MM.1S (cell line): ENCODE data around the gene DYNLT3.

ENCODE experiments used
- DNase-seq: peaks from one replicate; pipeline ENCODE4 v3.0.0-alpha.2; 2015
- H2AFZ ChIP-seq: fragments of 300-600 bp; sonication (generic); 2 replicates; pipeline ENCODE4 v1.6.0; 2016; ENCODE audit warnings: antibody characterized with exemption, low read length
- H3F3A ChIP-seq: fragments of 300-600 bp; sonication (generic); 2 replicates; pipeline ENCODE4 v1.6.1; 2016; ENCODE audit warnings: mild to moderate bottlenecking, antibody characterized with exemption, low read length, moderate library complexity, mixed read lengths; ENCODE audit not compliant: insufficient read depth
- H3K27ac ChIP-seq: fragments of 300-600 bp; sonication (generic); 2 replicates; pipeline ENCODE4 v1.5.1; 2016; ENCODE audit warnings: mild to moderate bottlenecking, low read length
- H3K27me3 ChIP-seq: fragments of 300-600 bp; sonication (generic); replicated peaks from 2 replicates; pipeline ENCODE4 v1.6.0; 2016; ENCODE audit warnings: low read length; ENCODE audit not compliant: insufficient read depth
- H3K36me3 ChIP-seq: fragments of 300-600 bp; sonication (generic); replicated peaks from 2 replicates; pipeline ENCODE4 v1.6.1; 2016; ENCODE audit warnings: mild to moderate bottlenecking, low read length, mixed read lengths; ENCODE audit not compliant: insufficient read depth
- H3K4me1 ChIP-seq: fragments of 300-600 bp; sonication (generic); 2 replicates; pipeline ENCODE4 v1.6.1; 2016; ENCODE audit warnings: low read length, mixed read lengths
- H3K4me2 ChIP-seq: fragments of 300-600 bp; sonication (generic); 2 replicates; pipeline ENCODE4 v1.6.0; 2016; ENCODE audit warnings: low read depth, low read length
- H3K4me3 ChIP-seq: fragments of 300-600 bp; sonication (generic); 2 replicates; pipeline ENCODE4 v1.5.1; 2016; ENCODE audit warnings: low read length, mixed read lengths
- H3K79me2 ChIP-seq: fragments of 300-600 bp; sonication (generic); 2 replicates; pipeline ENCODE4 v1.6.1; 2016; ENCODE audit warnings: mixed run types, low read length, mixed read lengths
- H3K9ac ChIP-seq: fragments of 300-600 bp; sonication (generic); 2 replicates; pipeline ENCODE4 v1.6.1; 2016; ENCODE audit warnings: low read length, mixed read lengths
- H3K9me2 ChIP-seq: fragments of 300-600 bp; sonication (generic); replicated peaks from 2 replicates; pipeline ENCODE4 v1.6.1; 2016; ENCODE audit warnings: mild to moderate bottlenecking, low read length, mixed read lengths; ENCODE audit not compliant: insufficient read depth
- H3K9me3 ChIP-seq: fragments of 300-600 bp; sonication (generic); replicated peaks from 2 replicates; pipeline ENCODE4 v1.6.1; 2016; ENCODE audit warnings: mild to moderate bottlenecking, low read length, mixed read lengths; ENCODE audit not compliant: insufficient read depth
- H4K20me1 ChIP-seq: fragments of 300-600 bp; sonication (generic); 2 replicates; pipeline ENCODE4 v1.6.1; 2016; ENCODE audit warnings: mild to moderate bottlenecking, low read length, moderate library complexity, mixed read lengths; ENCODE audit not compliant: insufficient read depth
- CTCF ChIP-seq: fragments of 300-600 bp; sonication (generic); IDR thresholded peaks from 2 replicates; pipeline ENCODE4 v1.5.1; 2016; ENCODE audit warnings: antibody characterized with exemption, low read length, mixed read lengths
- EZH2 ChIP-seq: fragments of 300-600 bp; sonication (generic); optimal IDR thresholded peaks from 2 replicates; pipeline ENCODE3; 2017; ENCODE audit warnings: low read depth, mild to moderate bottlenecking, antibody characterized with exemption, low read length, mixed read lengths
- EZH2phosphoT487 ChIP-seq: fragments of 300-600 bp; sonication (generic); IDR thresholded peaks from 2 replicates; pipeline ENCODE4 v1.6.1; 2018; ENCODE audit warnings: antibody characterized with exemption, low read length

Gene DYNLT3

GRCh38 chrX:37879692-37880091 is 32.3 kb upstream of the DYNLT3 start:
- H2AFZ ChIP-seq = no peak overlapping the region
- no peak for TF ChIP-seq EZH2
- TF ChIP-seq EZH2phosphoT487 = no peak
- no peak for TF ChIP-seq CTCF
- no peaks in the 10 kb centered on the region for H4K20me1 ChIP-seq
- H3K4me1 ChIP-seq = no peaks in the 10 kb centered on the region
- H3K4me2 ChIP-seq = no peak overlapping the region
- H3K79me2 ChIP-seq = no peaks in the 10 kb centered on the region
- no peaks in the 10 kb centered on the region for H3K9me2 ChIP-seq
- H3K9me3 ChIP-seq = no peaks in the 10 kb centered on the region
- H3K4me3 ChIP-seq = no peak overlapping the region
- no peak overlapping the region for H3K9ac ChIP-seq
- no peak for DNase-seq
- no peaks in the 10 kb centered on the region for H3K36me3 ChIP-seq
- H3F3A ChIP-seq = no peaks in the 10 kb centered on the region
- no peak overlapping the region for H3K27ac ChIP-seq
- H3K27me3 ChIP-seq = no peaks in the 10 kb centered on the region

- Histone ChIP-seq H3K9ac (no peak overlapping the region), H3K27ac (no peak overlapping the region), H3K79me2 (no peaks in the 10 kb centered on the region), H2AFZ (no peak overlapping the region), H4K20me1 (no peaks in the 10 kb centered on the region), H3K4me2 (no peak overlapping the region), H3F3A (no peaks in the 10 kb centered on the region), H3K9me2 (no peaks in the 10 kb centered on the region), H3K36me3 (no peaks in the 10 kb centered on the region), H3K27me3 (no peaks in the 10 kb centered on the region), H3K4me1 (no peaks in the 10 kb centered on the region), H3K4me3 (no peak overlapping the region), H3K9me3 (no peaks in the 10 kb centered on the region)
- DNase-seq = no peak
- no peak for TF ChIP-seq CTCF
- TF ChIP-seq EZH2 = no peak
- no peak for TF ChIP-seq EZH2phosphoT487
These were observed 29.3 kb upstream of the DYNLT3 start for GRCh38 chrX:37876716-37877115.

GRCh38 chrX:37875675-37876074 is 28.3 kb upstream of the DYNLT3 start:
- Histone ChIP-seq H3K27ac (no peak overlapping the region), H3K9ac (no peak overlapping the region), H4K20me1 (no peaks in the 10 kb centered on the region), H3K4me2 (no peak overlapping the region), H3K27me3 (no peaks in the 10 kb centered on the region), H3K9me2 (no peaks in the 10 kb centered on the region), H3K79me2 (no peaks in the 10 kb centered on the region), H3F3A (no peaks in the 10 kb centered on the region), H3K36me3 (no peaks in the 10 kb centered on the region), H3K4me3 (no peak overlapping the region), H2AFZ (no peak overlapping the region), H3K9me3 (no peaks in the 10 kb centered on the region), H3K4me1 (no peaks in the 10 kb centered on the region)
- no peak for TF ChIP-seq CTCF
- no peak for TF ChIP-seq EZH2
- TF ChIP-seq EZH2phosphoT487 = no peak
- DNase-seq = no peak
